HG03460 (cell line): Measurements from ENCODE around the gene CCDC63.

Experiments
- ATAC-seq: cut with Tn5 transposase; IDR thresholded peaks from one replicate; pipeline ENCODE4 v1.9.1; 2021; ENCODE audit not compliant: unreplicated experiment

CCDC63 gene

GRCh38 chr12:110920324-110920910 lies 73.6 kb downstream of the CCDC63 start, which contains the start of gene MYL2:
MYL2 (minus strand) TSS chr12:110920579; CDS start chr12:110920529, 50 bp downstream.
- no peak for ATAC-seq

GRCh38 chr12:110921262-110921661 lies 74.5 kb downstream of the CCDC63 start:
- ATAC-seq = no peak

- no peak for ATAC-seq
Observed at GRCh38 chr12:110922652-110923051, 75.9 kb downstream of the CCDC63 start.

DNA sequence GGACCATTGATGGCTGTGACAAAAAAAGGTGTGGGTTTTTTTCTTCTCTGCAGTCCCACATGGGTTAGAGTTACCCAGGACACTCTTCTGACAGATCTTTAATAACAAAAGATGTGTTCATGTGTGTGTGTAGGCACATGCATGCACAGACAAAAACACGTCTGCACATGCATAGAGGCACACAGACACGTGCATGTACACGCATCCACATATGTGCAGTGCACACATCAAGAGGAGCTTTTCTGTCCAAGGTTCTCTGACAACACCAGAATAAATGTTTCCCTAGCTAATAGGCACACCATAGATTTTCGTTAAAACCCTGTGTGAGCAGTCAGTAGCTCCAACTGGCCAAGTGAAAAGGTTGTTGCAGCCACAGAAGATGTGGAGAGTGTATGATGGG lies 76.4 kb downstream of the CCDC63 start:
- ATAC-seq = no peak

GRCh38 chr12:110923692-110924334 lies 77.0 kb downstream of the CCDC63 start:
- ATAC-seq = no peak

GRCh38 chr12:110927546-110927945 lies 80.8 kb downstream of the CCDC63 start:
- ATAC-seq = no peak

- ATAC-seq = no peak
Observed at GRCh38 chr12:110928700-110929099, 81.9 kb downstream of the CCDC63 start.

GRCh38 chr12:110929818-110930217 lies 83.0 kb downstream of the CCDC63 start:
- no peak for ATAC-seq

GRCh38 chr12:110930348-110931314 lies 83.8 kb downstream of the CCDC63 start:
- ATAC-seq = no peak

DNA sequence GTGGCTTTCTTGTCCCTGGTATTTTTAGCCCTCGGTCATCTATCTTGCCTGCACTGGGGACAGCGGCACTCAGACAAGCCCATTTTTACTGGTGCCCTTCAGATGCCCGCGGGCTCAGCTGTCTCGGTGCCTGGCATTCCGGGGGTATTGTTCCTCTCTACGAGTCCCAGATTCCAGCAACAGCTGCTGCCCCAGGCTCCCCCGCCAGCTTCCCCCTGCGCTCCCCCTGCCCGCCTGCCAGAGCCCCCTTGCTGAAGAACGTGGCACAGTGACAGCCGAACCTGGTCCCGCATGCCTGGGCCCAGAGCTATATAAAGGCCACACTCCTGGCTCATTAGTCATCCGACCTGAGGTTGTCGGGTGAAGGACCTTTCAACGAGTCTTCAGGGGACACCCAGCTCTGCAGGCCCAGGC lies 84.5 kb downstream of the CCDC63 start:
- no peak for ATAC-seq

- ATAC-seq = no peak
Observed at GRCh38 chr12:110932046-110932445, 85.3 kb downstream of the CCDC63 start.

- no peak for ATAC-seq
Observed at GRCh38 chr12:110933326-110933974, 86.7 kb downstream of the CCDC63 start.

- no peak for ATAC-seq
Observed at GRCh38 chr12:110934093-110934852, 87.5 kb downstream of the CCDC63 start.

- ATAC-seq = no peak
Observed at GRCh38 chr12:110935588-110935987, 88.8 kb downstream of the CCDC63 start.

GRCh38 chr12:110936367-110937103 lies 89.7 kb downstream of the CCDC63 start:
- no peak for ATAC-seq

DNA sequence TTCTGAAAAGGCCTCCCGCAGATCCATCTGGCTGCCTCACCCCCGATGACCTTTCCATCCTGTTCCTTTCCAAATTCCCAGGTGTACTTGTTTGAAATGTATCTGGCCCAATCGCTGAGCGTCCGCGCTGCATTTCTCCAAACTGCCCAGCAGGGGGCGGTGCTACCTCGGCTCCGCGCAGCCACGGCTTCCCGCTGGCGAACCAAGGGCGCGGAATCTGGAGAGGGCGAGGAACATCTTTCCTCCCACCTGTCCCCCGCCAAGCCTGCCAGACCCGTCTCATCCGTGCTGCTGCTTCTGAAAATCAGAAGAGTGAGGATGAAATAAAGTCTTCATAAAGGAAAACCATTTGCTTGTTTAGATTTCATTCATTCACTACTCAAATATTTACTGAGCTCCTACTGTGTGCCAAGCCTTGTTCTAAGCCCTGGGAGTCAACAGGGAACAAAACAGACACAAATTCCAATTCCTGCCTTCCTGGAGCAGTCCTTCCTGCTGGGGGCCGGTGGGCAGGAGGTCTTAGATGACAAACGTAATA lies 90.4 kb downstream of the CCDC63 start:
- no peak for ATAC-seq

DNA sequence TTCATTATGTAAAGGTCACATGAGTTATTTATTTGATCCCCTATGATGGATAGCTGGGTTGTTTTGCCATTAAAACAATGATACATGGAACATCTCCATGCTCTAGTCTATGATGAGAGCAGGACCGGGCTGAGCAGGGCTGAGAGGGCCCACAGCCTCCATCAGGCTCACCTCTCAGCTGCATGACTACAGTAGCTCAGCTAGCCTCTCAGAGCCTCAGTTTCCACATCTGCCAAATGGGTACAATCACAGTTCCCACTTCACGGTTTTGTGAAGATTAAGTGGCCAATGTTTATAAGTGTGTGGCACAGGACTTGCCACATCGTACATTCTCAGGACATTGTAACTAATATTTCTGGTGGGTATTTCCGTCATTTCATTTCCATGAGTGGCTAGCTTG lies 93.5 kb downstream of the CCDC63 start:
- ATAC-seq = no peak

DNA sequence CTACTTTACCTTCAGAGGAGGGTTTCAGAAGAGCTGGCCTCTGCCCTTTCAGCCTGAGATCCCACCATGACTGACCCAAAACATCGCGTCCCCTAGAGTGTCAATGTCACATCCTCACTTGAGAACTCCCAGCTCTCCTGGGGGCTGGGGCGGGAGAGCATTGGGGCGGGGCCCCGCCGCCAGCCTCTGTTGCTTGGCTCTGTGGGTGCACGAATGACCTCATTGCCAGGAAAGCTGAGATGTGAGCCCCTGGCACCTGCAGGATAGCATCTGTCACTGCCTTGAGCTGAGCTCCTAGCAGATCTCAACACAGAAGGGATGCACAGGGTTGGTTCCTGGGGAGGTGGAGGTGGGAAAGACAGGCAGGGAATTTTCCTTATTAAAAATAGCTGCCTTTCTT lies 94.1 kb downstream of the CCDC63 start:
- no peak for ATAC-seq

DNA sequence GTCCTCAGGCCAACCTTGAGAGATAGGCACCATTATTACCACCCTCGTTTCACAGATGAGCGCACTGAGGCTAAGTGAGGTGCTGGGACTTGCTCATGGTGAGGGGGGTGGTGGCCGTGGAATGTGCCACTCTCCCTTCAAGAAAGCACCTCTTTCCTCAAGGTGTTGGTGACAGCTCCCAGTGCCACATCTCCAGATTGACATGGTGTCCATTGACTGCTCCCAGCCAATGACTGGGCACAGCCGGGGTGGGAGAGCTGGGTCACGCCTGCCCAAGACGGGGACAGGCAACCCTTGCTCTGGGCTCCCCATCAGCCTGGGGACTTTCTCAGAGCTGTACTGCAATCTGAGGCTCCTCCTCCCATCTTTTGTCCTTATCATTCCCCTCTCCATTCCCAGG lies 94.6 kb downstream of the CCDC63 start:
- ATAC-seq = no peak

DNA sequence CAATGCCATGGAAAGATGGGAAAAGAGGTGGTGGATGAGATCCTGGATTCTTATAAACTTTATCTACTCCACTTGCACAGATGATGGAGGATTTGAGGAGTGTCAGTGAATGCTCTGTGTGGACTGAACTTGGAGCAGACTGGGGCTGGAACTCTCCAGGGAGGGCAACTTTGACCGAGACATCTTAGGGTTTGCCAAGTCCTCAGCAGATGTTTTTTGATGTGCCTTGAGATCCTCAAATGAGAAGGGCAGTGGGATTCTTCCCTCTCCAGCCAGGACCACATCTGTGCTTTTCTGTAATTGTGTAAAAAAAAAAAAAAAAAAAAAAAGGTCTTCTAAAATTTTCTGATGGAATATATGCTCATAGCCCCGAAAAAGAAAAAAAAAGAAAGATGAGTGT lies 96.6 kb downstream of the CCDC63 start:
- no peak for ATAC-seq
